Measurements from ENCODE around the gene ADGRG1.

ADGRG1 gene

DNA sequence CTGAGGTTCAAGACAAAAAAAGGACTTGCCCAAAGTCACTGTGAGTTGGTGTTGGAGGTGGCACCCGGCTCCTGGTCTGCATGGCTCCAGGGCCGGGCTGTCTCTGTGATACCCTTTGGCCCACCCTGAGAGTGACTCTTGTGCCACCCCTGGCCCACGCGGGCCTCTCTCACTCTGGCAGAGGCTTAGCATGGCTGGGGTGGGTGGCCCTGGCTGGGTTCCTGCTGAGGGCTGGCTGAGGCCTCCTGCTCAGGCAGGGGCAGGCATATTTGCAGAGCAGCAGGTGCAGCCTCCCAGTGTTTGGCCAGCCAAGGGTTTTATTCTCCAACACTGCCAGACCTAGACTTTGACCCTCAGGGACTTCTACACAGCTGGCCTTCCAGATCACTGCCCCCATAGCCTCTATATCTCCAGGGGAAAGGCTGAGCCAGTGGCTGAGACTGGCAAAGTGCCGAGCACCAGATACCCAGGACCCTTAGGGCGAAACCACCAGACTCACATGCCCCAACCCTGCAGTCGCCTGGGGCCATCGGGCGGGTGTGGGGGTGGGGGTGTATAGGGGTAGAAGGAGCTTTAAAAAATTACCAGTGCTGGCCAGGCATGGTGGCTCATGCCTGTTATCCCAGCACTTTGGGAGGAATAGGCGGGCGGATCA is 21.5 kb upstream of the ADGRG1 start:
- DNase-seq = no peak

GRCh38 chr16:57607676-57608461 is 20.6 kb upstream of the ADGRG1 start:
- DNase-seq = no peak

GRCh38 chr16:57608462-57609113 is 19.8 kb upstream of the ADGRG1 start:
- no peak for DNase-seq

- DNase-seq = no peak
Observed at GRCh38 chr16:57609541-57610401, 18.7 kb upstream of the ADGRG1 start.

DNA sequence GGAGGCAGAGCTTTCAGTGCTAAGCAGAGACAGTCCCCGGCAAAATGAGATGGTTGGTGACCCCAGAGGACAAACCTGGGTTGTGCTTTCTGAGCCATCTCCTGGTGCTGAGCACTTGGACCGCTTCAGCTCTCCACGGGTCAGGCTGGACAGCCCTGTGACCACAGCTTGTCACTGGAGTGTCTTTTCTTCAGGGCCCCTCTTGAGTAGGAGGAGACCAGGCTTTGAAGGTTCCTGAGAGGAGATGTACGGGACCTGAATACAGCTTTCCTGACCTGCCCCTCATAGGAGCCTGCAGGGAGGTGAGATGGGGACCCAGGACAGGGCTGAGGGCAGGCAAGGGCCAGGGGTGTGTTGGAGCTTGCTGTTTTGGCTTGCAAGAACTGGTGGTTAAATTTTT is 17.8 kb upstream of the ADGRG1 start:
- no peak for DNase-seq

DNA sequence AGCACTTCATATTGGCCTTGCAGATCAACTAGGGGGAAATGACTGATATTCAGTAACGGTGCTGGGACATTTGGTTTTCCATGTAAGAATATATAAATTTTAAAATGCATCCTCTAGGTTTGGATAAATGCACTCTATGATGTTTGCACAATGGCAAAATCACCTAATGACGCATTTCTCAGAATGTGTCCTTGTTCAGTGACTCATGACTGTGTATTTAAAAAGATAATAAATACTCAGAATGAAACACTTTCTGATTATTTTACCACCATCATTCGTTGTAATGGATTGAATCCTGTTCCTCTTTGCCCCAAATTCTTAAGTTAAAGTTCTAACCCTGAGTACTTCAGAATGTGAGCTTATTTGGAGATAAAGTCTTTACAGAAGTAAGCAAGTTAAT is 17.2 kb upstream of the ADGRG1 start:
- DNase-seq = no peak

DNA sequence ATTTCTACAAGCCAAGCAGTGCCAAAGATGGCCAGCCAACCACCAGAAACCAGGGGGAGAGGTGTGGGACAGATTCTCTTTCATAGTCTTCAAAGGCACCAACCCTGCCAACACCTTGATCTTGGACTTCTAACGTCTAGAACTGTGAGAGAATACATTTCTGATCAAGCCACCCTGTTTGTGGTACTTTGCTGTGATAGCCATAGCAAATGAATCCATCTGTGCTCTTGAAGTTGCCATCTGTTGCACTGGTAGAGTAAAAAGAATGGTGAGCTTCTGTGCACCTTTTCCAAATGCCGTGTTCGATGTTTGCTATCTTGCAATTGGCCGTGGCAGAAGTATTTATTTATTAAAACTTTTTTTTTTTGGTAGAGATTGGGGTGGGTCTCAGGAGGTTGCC is 16.7 kb upstream of the ADGRG1 start:
- no peak for DNase-seq

- DNase-seq = no peak
Observed at GRCh38 chr16:57612494-57612893, 15.9 kb upstream of the ADGRG1 start.

DNA sequence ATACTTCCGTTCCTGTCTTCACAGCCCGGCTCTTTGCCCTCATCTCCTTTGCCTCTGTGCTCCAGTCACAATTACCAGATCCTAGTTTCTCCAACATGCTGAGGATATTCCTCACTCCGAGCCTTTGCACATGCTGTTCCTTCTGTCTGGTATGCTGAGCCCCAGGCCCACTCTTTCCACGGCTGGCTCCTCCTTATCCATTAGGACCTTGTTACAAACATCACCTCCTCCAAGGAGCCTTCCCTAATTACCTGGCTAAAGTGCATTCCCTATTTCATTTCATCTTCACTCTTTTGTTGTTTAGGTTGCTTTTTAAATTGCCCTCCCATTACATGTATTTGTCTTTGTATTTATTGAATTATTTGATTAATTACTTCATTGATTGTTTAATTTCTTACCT is 14.9 kb upstream of the ADGRG1 start:
- no peak for DNase-seq

DNA sequence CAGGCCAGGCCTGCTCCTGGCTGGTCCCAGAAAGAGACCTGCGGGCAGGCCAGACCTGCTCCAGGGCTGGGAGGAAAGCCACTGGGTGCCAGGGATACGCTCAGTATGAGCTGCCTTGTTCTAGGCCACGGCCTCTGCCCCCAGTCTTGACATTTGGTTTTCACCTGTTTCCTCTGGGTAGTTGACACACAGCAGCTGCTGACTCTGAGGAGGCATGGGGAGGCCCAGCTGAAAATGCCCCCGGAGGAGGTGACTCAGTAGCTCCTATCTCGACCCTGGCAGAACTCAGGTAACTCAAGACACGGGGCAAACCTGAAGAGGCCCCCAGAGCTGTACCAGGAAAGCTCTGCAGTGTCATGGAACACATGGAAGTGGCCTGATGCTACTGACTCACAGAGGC is 13.9 kb upstream of the ADGRG1 start:
- DNase-seq = no peak

- no peak for DNase-seq
Observed at GRCh38 chr16:57614944-57615343, 13.5 kb upstream of the ADGRG1 start.

- DNase-seq = no peak
Observed at GRCh38 chr16:57615813-57616212, 12.6 kb upstream of the ADGRG1 start.

GRCh38 chr16:57616241-57616640 is 12.2 kb upstream of the ADGRG1 start:
- no peak for DNase-seq

DNA sequence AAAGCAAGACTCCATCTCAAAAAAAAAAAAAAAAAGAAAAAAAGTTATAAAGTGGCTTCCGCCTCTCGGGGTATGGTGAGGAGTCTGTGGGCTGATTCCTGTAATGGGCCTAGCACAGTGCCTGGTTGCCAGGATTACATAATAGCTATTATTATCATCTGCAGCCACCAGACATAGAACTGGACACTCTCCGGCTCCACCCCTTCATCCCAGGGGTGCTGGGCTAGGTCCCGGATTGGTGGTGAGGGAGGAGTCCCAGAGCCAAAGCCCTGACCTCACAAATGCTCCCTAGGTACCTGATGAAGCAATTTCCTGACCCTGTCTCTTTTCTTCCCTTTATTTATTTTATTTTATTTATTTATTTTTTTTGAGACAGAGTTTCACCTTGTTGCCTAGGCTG is 11.6 kb upstream of the ADGRG1 start:
- DNase-seq = no peak

DNA sequence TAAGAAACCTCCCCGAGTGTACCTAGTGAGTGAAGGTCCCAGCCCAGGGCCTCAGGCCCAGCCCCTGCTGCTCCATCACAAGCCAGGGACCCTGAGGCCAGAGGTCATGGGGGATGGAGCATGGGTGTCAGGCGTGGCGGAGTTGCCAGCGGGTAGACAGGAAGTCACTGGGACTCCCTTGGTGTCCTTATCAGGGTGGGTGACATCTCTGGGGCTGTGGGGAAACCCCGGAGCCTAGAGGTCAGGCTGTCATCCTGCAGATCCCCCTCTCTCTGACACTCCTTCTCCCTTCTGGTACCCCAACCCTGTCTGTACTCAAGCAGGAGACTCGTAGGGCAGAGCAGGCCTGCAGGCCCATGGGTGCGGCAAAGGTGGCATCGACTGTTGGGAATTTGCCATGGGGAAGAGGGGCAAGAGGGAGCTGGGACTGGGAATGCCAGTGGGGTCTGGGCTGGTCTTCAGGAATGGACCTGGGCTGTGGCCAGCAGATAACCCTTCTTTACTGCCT is 10.8 kb upstream of the ADGRG1 start:
- DNase-seq = no peak

DNA sequence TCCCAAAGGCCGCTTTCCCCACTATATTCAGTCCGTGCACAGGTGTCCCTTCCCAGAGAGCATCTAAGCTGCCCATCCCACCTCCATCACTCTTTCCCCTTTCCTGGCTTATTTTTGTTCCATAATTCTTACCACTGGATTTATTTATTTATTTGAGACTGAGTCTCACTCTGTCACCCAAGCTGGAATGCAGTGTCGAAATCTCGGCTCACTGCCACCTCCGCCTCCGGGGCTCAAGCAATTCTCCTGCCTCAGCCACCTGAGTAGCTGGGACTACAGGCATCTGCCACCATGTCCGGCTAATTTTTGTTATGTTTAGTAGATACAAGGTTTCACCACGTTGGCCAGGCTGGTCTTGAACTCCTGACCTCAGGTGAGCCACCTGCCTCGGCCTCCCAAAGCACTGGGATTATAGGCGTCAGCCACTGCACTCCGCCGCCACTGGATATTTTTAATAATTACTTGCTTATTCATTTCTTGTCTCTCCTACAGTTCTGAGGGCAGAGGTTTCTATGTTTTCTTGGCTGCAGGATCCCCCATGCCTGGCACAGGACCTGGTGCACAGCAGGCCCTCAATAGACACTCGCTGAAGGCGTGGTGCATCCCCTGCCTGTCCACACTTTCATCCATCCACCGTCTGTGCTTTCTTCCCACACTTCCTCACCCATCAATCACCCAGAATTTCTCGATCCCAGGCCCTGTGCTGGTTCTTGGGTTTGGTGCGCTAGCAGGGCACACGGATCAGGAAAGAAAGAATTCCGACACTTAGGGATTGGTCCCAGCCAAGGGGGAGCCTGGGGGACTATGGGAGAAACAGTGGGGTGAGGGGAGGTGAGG is 9.9 kb upstream of the ADGRG1 start:
- DNase-seq = no peak

DNA sequence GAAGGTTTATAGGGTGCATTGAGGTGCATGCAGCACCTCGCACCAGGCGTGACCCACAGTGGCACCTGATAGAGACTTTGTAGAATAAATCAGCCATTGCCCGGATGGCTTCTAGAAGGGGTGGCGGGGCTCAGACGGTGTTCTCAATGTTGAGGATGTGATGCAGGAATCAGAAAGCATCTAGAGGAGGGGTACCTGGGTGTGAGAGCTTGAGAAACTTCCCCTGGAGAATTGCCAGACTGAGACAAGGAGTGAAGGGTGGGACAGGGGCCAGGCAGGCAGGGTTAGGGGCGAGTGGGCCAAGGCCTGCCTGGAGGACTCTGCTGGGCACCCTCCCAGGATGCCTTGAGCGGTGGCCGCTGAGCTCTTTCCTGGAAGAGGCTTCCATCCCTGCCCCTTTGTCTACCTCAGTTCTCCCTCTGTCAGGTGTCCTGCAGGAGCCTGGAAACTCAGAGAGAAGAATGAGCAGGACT is 9.3 kb upstream of the ADGRG1 start:
- DNase-seq = no peak

GRCh38 chr16:57619606-57620334 is 8.7 kb upstream of the ADGRG1 start:
- DNase-seq = no peak

DNA sequence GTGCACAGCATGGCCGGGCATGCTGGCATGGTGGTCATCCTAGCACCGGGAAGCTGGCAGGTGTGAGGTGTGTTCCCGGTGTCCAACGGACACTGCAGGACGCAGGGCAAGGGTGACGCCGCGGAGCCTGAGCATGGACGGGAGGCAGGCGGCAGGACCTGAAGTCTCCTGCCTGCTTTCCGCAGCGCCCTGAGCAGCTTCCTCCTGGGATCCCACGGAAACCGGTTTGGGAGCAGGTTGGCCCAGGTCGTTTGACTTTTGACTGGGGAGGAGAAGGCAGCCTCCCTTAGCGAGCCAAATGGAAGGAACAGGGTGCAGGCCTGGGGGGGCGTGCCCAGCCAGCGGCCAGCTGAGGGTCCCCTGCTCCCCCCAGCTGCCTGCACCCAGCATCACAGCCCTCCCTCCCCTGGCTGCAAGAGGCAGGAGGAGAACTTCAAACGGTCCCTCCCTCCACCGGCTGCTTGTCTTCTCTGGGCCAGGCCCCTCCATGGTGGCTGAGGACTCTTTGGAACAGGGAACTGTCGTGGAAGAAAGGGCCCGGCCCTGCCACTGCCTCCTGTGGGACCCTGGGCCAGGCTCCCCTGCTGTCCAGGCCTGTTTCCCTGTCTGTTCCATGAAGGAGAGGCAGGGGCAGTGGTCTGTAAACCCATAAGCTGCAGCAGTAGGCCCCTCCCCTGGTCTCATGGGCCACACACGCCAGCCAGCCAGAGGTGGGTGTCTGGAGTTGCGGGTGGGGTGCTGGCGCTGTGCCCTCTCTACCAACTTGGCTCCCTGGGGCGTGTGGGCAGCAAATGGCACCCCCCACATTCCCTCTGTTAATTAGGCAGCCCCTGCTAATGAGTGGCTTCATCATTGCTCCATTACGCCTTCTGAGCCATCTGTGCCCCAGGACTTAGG is 7.8 kb upstream of the ADGRG1 start:
- DNase-seq = no peak
